CD4-positive, alpha-beta T cell treated with Interleukin-6 at 100 ng/mL for 8 hours (primary cell): ENCODE results near the gene GPR39.

ENCODE experiments used
- DNase-seq: peaks from one replicate; pipeline ENCODE4 v3.0.0-alpha.2; 2020; ENCODE audit warnings: mixed read lengths, low spot score

GPR39 gene

GRCh38 chr2:132567682-132568081, 151.1 kb downstream of the GPR39 start:
- DNase-seq = no peak

- no peak for DNase-seq
These were observed 152.1 kb downstream of the GPR39 start for GRCh38 chr2:132568656-132569055.

- no peak for DNase-seq
These were observed 156.9 kb downstream of the GPR39 start for GRCh38 chr2:132573444-132574007.

GRCh38 chr2:132577686-132578085, 161.1 kb downstream of the GPR39 start:
- DNase-seq = no peak

GRCh38 chr2:132581591-132581990, 165.0 kb downstream of the GPR39 start:
- no peak for DNase-seq

GRCh38 chr2:132581991-132582738, 165.6 kb downstream of the GPR39 start:
- DNase-seq = no peak

- no peak for DNase-seq
These were observed 167.2 kb downstream of the GPR39 start for GRCh38 chr2:132583666-132584360.

- no peak for DNase-seq
These were observed 168.6 kb downstream of the GPR39 start for GRCh38 chr2:132584976-132585817.

GRCh38 chr2:132586101-132586511, 169.5 kb downstream of the GPR39 start:
- DNase-seq = no peak

- DNase-seq = no peak
These were observed 170.2 kb downstream of the GPR39 start for GRCh38 chr2:132586835-132587234.

- no peak for DNase-seq
These were observed 172.0 kb downstream of the GPR39 start for GRCh38 chr2:132588576-132588975.

- DNase-seq = no peak
These were observed 172.7 kb downstream of the GPR39 start for GRCh38 chr2:132589111-132589830.

GRCh38 chr2:132589966-132590365, 173.4 kb downstream of the GPR39 start:
- DNase-seq = no peak

- DNase-seq = no peak
These were observed 176.6 kb downstream of the GPR39 start for GRCh38 chr2:132593171-132593570.

GRCh38 chr2:132595186-132595585, 178.6 kb downstream of the GPR39 start:
- no peak for DNase-seq

- no peak for DNase-seq
These were observed 179.1 kb downstream of the GPR39 start for GRCh38 chr2:132595693-132596092.

- no peak for DNase-seq
These were observed 180.6 kb downstream of the GPR39 start for GRCh38 chr2:132597166-132597565.

- DNase-seq = no peak
These were observed 181.2 kb downstream of the GPR39 start for GRCh38 chr2:132597831-132598230.

- DNase-seq = no peak
These were observed 181.9 kb downstream of the GPR39 start for GRCh38 chr2:132598536-132598935.

- DNase-seq = no peak
These were observed 183.0 kb downstream of the GPR39 start for GRCh38 chr2:132599556-132599955.

- DNase-seq = no peak
These were observed 188.0 kb downstream of the GPR39 start for GRCh38 chr2:132604561-132604960.
